A673 (cell line): ENCODE results near the gene ITPR2.

ENCODE experiments used
- EZH2 ChIP-seq: fragments of 200-600 bp; sonication (generic); IDR thresholded peaks from 2 replicates; pipeline ENCODE4 v1.6.1; 2017; ENCODE audit warnings: borderline replicate concordance, low read depth, mild to moderate bottlenecking, mixed read lengths, antibody characterized with exemption, low read length; ENCODE audit not compliant: poor library complexity, severe bottlenecking
- TF ChIP-seq, protein P1 (sequence below): fragments of 300-800, 200-600 bp; sonication (generic); conservative IDR thresholded peaks from 2 replicates; pipeline ENCODE4 v1.5.1; 2017; ENCODE audit warnings: low read depth, mild to moderate bottlenecking, antibody characterized with exemption, low read length, moderate library complexity, mixed read lengths

DNA sequence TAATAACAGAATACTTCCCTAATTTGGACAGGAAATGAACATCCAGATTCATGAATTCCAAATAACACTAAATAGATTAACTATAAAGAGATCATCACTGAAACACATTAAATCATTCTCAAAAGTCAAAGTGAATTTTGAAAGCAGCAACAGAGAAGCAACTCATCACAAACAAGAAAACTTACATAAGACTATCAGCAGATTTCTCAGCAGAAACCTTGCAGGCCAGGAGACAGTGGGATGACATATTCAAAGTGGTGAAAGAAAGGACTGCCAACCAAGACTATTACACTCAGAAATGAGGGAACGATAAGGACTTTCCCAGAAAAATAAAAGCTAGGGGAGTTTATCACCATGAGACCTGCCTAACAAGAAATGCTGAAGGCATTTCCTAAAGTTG lies 70.8 kb downstream of the ITPR2 start:
- TF ChIP-seq, protein P1, sequence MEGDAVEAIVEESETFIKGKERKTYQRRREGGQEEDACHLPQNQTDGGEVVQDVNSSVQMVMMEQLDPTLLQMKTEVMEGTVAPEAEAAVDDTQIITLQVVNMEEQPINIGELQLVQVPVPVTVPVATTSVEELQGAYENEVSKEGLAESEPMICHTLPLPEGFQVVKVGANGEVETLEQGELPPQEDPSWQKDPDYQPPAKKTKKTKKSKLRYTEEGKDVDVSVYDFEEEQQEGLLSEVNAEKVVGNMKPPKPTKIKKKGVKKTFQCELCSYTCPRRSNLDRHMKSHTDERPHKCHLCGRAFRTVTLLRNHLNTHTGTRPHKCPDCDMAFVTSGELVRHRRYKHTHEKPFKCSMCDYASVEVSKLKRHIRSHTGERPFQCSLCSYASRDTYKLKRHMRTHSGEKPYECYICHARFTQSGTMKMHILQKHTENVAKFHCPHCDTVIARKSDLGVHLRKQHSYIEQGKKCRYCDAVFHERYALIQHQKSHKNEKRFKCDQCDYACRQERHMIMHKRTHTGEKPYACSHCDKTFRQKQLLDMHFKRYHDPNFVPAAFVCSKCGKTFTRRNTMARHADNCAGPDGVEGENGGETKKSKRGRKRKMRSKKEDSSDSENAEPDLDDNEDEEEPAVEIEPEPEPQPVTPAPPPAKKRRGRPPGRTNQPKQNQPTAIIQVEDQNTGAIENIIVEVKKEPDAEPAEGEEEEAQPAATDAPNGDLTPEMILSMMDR: no peak
- no peak for TF ChIP-seq EZH2
